Measurements from ENCODE around the gene LRRC18.

LRRC18 gene

GRCh38 chr10:48940372-48940771 lies 732 bp upstream of the LRRC18 start:
- no peak overlapping the region for H3K27ac ChIP-seq (ENCODE audit: poor library complexity, severe bottlenecking)
- no peak for ATAC-seq (ENCODE audit: low read depth)
- TF ChIP-seq CTCF (IDR thresholded peaks at IDR 0.05; ENCODE audit: poor library complexity, severe bottlenecking), result no peak
- no peaks in the 10 kb centered on the region for H3K9me3 ChIP-seq (ENCODE audit: severe bottlenecking)
- no peaks in the 10 kb centered on the region for H3K4me1 ChIP-seq (ENCODE audit: insufficient read depth, poor library complexity, severe bottlenecking)
- no peak for DNase-seq (ENCODE audit: low spot score)
- no peaks in the 10 kb centered on the region for H3K36me3 ChIP-seq (ENCODE audit: low read depth)
- no peak overlapping the region for H3K4me3 ChIP-seq (ENCODE audit: severe bottlenecking)
- H3K27me3 ChIP-seq (ENCODE audit: insufficient read depth, poor library complexity, severe bottlenecking), result no peaks in the 10 kb centered on the region

GRCh38 chr10:48938990-48939536 lies 577 bp downstream of the LRRC18 start:
- no peak for TF ChIP-seq CTCF (IDR thresholded peaks at IDR 0.05; ENCODE audit: poor library complexity, severe bottlenecking)
- H3K27me3 ChIP-seq (ENCODE audit: insufficient read depth, poor library complexity, severe bottlenecking), result no peaks in the 10 kb centered on the region
- H3K27ac ChIP-seq (ENCODE audit: poor library complexity, severe bottlenecking), result no peak overlapping the region
- DNase-seq (ENCODE audit: low spot score) (no peak), ATAC-seq (ENCODE audit: low read depth) (no peak)
- no peaks in the 10 kb centered on the region for H3K4me1 ChIP-seq (ENCODE audit: insufficient read depth, poor library complexity, severe bottlenecking)
- H3K9me3 ChIP-seq (ENCODE audit: severe bottlenecking), result no peaks in the 10 kb centered on the region
- no peaks in the 10 kb centered on the region for H3K36me3 ChIP-seq (ENCODE audit: low read depth)
- H3K4me3 ChIP-seq (ENCODE audit: severe bottlenecking), result no peak overlapping the region

GRCh38 chr10:48938281-48938680 lies 1.4 kb downstream of the LRRC18 start:
- TF ChIP-seq CTCF (IDR thresholded peaks at IDR 0.05; ENCODE audit: poor library complexity, severe bottlenecking), result no peak
- Histone ChIP-seq H3K9me3 (ENCODE audit: severe bottlenecking) (no peaks in the 10 kb centered on the region), H3K36me3 (ENCODE audit: low read depth) (no peaks in the 10 kb centered on the region), H3K27ac (ENCODE audit: poor library complexity, severe bottlenecking) (no peak overlapping the region), H3K4me3 (ENCODE audit: severe bottlenecking) (no peak overlapping the region), H3K4me1 (ENCODE audit: insufficient read depth, poor library complexity, severe bottlenecking) (no peaks in the 10 kb centered on the region), H3K27me3 (ENCODE audit: insufficient read depth, poor library complexity, severe bottlenecking) (no peaks in the 10 kb centered on the region)
- ATAC-seq (ENCODE audit: low read depth), result no peak
- DNase-seq (ENCODE audit: low spot score), result no peak

GRCh38 chr10:48937796-48938195 lies 1.8 kb downstream of the LRRC18 start:
- no peaks in the 10 kb centered on the region for H3K36me3 ChIP-seq (ENCODE audit: low read depth)
- no peaks in the 10 kb centered on the region for H3K27me3 ChIP-seq (ENCODE audit: insufficient read depth, poor library complexity, severe bottlenecking)
- no peak for TF ChIP-seq CTCF (IDR thresholded peaks at IDR 0.05; ENCODE audit: poor library complexity, severe bottlenecking)
- DNase-seq (ENCODE audit: low spot score) (no peak), ATAC-seq (ENCODE audit: low read depth) (no peak)
- no peaks in the 10 kb centered on the region for H3K9me3 ChIP-seq (ENCODE audit: severe bottlenecking)
- no peaks in the 10 kb centered on the region for H3K4me1 ChIP-seq (ENCODE audit: insufficient read depth, poor library complexity, severe bottlenecking)
- H3K27ac ChIP-seq (ENCODE audit: poor library complexity, severe bottlenecking), result no peak overlapping the region
- no peak overlapping the region for H3K4me3 ChIP-seq (ENCODE audit: severe bottlenecking)

- TF ChIP-seq CTCF (IDR thresholded peaks at IDR 0.05; ENCODE audit: poor library complexity, severe bottlenecking), result no peak
- no peaks in the 10 kb centered on the region for H3K9me3 ChIP-seq (ENCODE audit: severe bottlenecking)
- H3K36me3 ChIP-seq (ENCODE audit: low read depth), result no peaks in the 10 kb centered on the region
- no peak for DNase-seq (ENCODE audit: low spot score)
- no peaks in the 10 kb centered on the region for H3K27me3 ChIP-seq (ENCODE audit: insufficient read depth, poor library complexity, severe bottlenecking)
- no peaks in the 10 kb centered on the region for H3K4me1 ChIP-seq (ENCODE audit: insufficient read depth, poor library complexity, severe bottlenecking)
- H3K27ac ChIP-seq (ENCODE audit: poor library complexity, severe bottlenecking), result no peak overlapping the region
- no peak overlapping the region for H3K4me3 ChIP-seq (ENCODE audit: severe bottlenecking)
- ATAC-seq (ENCODE audit: low read depth), result no peak
Measured at GRCh38 chr10:48935577-48935976, 4.1 kb downstream of the LRRC18 start.

Data from RWPE2 (cell line).